HG02973 (cell line): ENCODE data around the gene NRXN3.

ENCODE experiments used
- ATAC-seq: cut with Tn5 transposase; IDR thresholded peaks from one replicate; pipeline ENCODE4 v1.9.1; 2021; ENCODE audit warnings: moderate library complexity; ENCODE audit not compliant: unreplicated experiment

Gene NRXN3

DNA sequence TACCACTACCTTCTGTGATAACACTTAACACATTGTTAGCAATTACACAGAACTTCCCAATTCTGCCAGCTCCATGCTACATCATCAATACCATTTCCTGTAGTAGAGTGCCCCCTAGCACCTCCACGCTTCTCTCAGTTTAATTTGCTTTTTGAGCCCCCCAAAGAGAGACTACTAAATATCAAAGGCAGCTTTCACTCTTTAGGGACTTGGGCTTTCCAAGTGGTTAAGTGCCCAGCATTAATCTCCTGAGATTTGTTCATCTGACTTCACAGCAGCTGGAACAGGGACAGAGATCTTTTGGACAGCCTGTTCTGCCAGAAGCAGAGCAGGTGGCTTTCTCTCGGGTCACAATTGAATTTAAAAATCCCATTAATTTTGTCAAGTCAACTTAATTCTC lies 1086.2 kb downstream of the NRXN3 start:
- ATAC-seq = no peak

DNA sequence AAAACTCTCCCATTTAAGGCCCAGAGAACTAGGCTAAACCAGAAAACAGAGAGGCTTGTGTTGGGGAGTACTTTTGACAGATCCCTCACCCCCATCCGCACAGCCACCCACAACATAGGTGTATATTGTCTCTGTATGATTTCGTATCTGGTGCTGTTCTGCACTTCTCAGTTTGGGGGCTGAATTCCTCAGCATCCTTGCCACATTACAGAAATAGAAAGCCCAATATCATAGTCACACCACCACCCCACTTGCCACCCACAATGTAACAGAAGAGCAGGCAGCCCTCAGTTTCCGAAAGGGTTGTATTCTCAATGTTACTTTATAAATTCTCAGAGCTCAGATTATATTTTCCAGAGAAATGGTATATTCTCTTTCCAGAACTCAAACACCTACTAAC lies 1090.2 kb downstream of the NRXN3 start:
- ATAC-seq = no peak

DNA sequence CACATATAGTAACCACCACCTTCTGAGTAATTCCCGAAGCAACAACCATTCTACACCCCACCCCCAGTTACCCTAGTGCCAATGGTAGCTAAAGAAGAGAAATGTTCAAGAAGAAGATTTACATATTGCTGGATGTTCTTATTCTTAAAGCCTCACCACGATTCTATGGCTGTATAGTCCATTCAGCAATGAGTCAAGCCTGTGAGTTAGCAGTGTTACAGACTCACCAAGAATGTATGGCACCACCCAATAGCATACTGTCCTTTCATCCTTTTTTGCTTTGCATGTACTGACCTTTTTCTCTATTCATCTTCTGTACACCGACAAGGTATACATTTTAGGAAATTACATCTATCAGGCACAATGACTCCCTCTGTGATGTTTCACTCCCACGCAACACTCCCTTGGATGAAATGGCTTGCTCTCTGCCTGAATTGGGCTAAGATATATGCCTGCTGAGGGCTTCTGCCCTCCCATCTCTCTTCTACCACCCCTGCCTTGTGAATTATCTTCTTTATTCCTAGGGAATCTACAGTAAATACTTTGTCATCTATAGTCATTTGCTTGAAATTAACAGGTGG lies 1095.3 kb downstream of the NRXN3 start:
- ATAC-seq = no peak

DNA sequence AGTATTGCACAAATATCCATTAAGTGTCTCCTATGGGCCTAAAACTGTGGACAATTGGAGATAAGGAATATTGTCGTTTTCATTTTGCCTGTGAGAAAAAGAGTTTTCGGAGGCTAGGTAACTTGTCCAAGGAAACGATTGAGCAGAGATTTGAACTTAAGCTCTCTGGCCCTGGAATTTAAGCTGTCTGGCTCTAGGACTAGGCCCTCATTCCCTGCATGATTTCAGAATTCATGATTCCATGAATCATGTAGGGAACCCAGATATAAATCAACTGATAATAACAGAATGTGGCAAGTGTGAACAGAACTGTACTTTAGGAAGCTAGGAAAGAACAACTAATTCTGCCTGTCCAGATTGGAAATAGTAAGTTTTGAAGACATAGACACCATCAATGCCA lies 1100.2 kb downstream of the NRXN3 start:
- ATAC-seq = no peak

DNA sequence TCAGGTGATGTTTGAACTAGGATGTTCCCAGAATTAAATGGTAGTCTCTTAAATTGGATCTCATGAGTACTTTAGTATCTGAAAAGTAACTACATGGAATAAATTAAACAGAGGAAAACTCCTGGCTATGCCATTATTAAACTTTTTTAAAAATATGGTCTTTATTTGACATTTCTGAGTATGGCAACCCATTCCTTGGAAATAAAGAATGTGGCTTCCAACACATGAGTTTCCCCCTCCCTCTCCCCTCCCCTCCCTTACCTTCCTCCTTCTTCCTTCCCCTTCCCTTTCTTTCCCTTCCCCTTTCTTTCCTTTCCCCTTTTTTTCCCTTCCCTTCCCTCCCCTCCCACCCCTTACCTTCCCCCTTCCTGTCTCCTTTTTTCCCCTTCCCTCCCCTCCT lies 1100.9 kb downstream of the NRXN3 start:
- no peak for ATAC-seq

DNA sequence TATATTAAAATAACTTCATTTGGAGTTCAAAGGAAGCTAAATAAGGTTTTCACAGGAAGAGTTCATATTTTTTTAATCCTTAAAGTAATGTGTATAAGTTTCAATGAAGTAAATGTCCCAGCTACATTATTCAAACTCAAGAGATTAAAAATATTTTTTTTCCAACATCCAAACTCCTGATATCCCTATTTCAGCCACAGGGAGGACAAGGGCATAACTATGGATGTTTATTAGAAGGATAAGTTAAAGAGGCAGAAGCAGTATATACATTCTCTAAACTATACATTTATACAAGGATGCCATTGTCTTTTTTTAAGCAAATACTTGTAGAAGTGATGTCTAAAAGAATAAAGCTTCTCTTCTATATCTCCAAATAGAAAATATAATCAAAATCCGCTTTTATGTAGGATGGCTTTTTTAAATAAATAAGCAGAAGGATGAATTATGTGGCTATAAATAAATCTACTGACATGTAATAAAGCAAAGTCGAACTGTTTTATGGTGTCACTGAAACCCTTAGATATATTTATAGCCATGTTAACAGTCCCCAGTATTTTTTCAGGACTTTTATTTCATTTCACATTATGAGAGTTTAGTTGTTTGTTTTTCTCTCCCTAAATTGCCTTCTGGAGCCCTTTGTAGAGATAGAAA lies 1104.6 kb downstream of the NRXN3 start:
- no peak for ATAC-seq

DNA sequence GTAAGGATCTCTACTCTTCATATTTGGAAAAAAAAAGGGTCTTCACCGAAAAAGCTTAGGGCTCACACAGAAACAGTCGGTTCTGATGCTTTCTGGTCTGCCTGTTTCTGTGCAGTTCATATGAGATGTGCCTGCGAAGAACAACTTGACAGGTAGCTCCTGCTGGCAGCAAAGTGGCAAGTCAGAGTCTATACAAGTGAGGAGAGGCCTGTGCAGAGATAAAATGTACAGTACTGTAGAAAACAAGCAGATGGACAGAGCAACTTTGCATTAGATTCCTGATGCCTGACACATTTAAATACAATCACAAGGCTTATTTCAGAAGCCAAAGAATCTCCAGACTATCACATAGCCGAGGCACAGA lies 1105.1 kb downstream of the NRXN3 start:
- no peak for ATAC-seq

DNA sequence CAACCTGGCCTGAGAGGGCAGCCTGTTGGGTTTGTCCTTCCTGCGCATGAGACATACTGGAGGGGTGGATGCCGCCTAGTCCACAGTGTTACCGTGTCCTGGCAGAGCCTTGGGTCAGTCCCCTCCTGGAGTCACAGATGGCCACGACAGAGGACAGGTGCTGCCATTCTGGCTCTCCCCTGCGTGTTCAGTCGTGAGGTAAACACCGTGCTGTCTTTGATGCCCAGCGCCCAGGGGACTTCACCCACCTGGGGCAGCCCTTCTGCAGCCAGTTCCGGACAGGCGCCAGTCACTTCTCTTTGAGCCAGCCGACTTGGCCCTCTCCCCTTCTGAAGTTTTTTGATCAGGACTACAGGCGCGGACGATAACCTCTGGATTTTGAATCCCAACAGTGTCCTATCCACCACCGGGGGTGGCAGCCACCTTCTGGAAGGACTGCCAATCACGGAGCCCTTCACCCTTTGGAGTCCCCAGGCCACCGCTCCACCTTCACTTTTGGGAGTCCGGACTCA lies 1108.2 kb downstream of the NRXN3 start:
- ATAC-seq = no peak

DNA sequence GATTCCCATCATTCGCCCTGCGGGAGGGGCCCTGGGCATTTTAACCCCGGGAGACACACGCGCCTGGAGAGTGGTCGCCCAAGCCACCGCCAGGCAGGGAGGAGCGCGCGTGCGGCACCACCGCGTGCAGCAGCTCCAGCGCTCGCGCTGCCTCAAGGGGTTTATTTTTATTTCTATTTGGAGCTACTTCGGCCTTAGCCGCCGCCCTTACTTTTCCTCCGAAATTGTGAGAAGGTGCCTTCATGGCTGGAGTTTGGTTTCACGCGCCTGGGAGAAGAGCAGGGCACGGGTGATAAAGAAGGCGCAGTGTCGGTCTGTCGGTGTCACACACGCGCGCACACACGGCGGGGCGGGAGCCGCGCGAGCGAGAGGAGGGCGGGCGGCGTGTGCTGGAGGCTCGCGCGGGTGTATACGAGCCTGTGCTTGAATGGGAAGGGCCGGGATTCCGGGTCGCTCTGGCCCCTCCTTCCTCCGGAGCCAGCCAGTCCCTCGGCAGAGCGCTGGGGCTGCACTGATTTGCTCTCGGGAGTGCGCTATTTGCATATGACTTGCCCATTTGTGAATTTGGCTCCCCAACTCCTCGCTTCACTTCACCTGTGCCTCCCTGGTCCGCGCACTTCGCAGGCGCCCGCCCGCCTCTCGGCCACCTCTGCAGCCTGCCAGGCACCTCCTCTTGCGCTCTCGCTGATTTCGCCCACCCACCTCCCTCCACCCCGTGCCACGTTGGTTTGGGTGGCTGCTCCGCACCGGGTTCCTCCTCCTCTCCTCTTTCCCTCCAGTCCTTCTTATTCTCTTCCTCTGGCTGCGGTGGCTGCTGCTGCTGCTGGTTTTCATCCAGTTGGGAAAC lies 1108.8 kb downstream of the NRXN3 start:
- ATAC-seq = no peak

DNA sequence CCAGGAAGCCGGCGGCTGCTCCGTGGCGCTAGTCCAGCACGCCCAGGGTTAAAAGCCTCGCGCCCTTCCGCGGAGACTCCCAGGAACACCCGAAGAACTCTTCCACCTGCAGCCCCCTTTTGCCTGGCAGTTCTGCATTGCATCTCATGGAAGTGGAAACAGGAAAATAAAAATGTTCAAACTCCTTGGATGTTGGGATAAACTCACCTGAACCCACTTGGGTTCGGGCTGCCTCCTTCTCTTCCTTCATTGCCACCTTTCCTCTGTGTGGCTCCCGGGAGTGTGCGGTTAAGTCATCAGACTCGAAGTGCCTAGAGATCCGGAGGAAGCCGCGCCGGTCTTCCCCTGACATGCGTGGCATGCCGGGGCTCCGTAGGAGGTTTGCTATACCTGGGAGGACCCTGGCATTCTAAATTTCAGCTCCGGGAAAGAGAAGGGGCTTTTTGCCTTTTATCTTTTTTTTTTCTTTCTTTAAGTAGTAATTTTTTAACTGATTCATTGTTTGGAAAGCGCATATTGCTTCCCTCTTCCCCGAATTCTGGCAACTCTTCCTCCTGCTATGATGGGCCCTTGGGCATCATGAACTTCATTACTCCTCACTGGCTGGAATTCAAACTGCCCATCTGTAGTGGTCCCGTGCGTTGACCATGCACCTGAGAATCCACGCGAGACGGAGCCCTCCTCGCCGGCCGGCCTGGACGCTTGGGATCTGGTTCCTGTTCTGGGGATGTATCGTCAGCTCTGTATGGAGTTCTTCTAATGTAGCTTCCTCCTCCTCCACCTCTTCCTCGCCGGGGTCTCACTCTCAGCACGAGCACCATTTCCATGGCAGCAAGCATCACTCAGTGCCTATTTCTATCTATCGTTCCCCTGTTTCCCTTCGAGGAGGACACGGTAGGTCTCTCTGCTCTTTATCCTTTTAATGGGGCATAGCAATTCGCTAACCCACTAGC lies 1109.7 kb downstream of the NRXN3 start:
- ATAC-seq = no peak

DNA sequence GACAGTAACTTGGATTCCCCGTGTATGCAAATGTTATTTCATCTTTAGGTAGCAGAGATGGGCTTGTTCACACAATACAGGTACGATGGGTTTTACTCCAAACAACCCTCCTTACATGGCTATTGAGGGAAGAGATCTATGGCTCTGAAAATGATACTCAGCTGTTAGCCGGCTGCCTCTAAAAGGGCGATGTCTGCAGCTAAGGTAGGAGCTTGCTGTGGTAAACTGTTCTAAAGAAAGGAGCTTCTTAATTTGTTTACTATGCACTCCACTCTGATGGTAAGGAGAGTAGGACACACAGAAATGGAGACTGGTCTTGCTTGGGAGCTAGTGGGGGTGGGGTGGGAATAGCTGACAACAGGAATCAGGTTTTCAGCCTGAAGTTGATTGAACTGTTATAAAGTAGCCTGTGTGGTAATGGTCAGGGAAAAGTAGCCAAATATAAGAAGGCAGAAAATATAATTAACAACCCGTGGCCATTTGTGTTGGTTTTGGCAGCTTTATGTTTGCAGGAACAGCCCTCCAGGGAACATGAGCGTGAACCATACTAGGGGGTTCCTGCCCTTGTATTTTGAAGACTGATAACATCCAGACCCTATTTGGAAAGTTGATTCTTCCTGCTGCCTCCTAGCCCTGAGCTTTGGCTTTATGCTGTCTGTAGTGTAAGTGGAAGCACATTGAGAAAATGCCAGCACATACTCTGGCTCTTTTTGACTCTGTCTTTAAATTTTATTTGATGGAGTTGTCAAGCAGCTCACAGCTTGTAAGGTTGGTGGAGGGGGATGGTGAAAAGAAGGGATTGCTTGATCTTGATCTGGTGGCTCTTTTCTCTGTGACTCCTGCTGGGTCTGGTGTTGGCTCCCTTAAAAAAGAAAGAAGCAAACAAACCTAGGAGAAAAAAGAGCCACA lies 1111.3 kb downstream of the NRXN3 start:
- ATAC-seq = no peak

DNA sequence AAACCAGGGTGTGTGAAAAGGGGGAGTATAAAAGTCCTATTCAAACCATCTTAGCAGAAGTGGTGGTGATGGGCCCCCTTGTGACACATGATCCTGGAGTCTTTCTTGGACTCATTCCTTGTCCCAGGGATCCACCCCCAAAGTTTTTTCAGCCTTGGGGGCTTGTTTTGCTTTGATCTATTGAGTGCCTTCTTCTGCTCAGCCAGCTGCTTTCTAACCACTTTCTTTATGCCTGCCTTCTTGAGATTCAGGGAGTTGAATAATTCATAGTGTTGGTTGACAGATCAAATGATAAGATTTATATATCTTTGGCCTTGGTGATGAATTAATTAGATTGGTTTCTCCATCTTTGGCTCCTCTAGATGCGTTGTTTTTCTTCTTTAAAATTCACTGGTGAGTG lies 1114.4 kb downstream of the NRXN3 start:
- ATAC-seq = no peak

DNA sequence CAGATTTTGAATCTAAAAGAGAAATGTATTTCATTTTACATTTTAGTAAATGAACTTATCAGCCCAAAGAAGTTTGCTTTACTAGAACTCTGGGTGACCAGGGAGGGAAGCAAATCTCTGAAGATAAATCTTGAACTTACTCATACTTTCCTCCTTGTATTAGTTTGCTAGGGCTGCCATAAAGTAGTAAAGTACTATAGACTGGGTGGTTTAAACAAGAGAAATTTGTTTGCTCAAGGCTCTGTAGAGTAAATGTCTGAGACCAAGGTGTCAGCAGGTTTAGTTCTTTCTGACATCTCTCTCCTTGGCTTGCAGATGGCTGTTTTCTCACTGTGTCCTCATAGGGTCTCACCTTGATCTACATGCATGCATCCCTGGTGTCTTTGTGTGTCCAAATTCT lies 1115.1 kb downstream of the NRXN3 start:
- ATAC-seq = no peak

DNA sequence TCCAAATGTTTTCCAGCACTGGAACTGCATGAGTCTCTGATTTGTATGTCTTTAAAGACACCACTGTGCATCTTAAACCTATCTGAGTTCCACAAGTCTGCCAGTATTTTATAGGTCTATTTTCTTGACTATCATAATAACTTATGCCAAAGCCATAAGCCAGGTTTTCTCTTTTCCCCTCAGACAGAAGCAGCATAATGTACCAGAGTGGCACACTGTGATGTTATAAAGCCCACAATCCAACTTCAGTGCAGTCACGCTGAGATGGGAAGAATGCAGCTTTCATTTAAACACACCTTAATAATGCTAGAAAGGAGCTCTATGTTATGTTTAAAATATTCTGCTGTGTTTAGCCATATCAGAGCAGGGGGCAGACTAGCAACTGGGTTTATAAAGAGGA lies 1117.8 kb downstream of the NRXN3 start:
- no peak for ATAC-seq

DNA sequence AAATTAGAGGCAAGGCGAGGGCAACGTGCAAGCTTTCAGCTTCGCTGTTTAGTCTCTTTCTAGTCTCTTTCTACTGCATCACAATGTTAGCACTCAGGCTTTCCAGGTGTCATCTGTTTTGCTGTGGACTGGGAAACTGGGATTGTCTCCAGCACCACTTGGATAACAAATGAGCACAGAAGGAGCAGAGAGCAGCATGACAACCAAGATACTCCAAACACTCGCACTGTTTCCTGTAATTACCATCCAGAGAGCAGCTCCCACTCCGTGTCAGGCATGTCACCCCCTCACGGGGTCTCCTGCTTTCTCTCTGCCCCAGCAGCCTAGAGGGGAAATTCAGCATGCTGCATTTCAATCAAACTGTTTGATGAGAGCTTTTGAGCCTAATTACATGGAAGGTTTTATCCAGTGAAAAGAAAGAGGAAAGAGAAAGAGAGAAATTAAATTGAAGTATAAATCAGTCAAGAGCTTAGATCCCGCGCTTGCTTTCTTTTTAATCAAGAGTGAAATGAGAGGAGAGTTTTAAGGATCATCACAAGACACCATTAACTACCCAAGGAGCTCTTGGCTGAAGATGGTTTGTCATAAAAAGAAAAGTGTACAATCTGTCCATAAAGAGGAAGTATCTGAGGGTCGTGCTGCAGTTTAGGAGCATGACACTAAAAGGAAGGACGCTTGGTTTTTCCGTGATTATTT lies 1123.5 kb downstream of the NRXN3 start:
- no peak for ATAC-seq

DNA sequence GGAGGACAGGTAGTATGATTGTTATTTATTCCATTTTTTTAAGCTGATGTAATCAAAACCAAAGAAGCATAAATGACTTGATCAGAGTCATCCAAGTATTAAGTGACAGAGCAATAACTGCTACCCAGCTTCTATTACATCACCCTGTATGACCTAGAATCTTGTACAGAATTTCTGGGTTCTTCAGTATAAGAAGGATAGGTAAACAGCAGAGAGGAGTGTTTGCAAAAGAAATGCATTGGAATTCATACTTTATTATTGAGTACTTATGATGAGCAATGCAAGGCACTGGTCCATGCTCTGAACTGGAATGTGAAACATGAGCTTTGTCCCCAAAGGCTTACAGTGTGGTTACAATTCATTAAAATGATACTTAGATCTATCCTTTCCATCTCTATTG lies 1124.3 kb downstream of the NRXN3 start:
- no peak for ATAC-seq

DNA sequence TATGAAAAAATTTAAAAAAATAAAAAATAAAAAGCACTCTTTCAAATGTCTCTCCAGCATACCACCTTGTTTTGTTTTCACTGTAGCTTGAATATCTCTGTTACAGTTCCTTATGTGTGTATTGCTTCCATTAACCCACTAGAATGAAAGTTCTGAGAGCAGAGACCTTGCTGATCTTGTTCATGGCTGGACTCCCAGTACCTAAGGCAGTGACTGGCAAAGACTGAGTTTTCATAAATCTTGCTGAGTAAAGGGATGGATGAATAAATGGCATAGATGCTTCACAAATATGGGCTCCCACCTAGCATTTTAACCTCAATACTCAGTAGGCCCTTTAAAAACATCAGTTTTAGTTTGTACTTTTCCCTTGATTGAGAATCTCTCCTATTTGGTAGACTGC lies 1125.2 kb downstream of the NRXN3 start:
- no peak for ATAC-seq

DNA sequence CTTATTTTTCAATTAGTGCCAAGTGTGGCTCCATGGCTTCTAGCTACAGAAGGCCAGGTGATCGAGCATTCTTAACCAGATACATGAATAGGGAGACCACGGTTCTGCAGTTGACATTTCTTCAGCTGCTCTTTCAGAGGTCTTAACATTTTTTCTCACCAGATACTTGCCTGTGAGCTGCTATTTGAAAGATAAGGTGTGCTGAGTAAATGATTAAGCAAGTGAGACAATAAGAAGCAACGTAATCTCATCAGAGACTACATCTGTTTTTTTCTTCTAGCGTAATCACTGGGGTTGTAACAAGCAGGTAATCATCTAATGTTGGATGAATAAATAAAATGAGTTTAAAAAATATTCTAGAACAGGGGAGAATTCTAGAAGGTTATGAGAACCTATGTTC lies 1128.2 kb downstream of the NRXN3 start:
- ATAC-seq = no peak

DNA sequence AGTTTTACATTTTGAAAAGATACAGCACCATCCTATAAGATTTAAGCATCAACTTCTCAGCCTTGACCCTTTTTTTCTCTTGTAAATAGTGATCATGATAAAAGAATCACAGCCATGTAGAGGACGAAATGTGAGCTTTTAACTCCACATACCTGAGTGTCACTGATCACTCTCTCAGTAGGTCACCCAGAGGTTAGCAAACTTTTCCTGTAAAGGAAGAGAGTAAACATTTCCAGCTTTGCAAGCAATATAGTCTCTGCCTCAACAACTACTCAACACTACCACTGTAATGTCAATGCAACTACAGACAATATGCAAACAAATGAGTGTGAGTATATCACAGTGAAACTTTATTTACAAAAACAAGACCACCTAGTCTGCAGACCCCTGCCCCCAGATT lies 1129.0 kb downstream of the NRXN3 start:
- ATAC-seq = no peak
